HCT116 (cell line): Measurements from ENCODE around the gene TCF20. TPM values are rescaled to one million over a fixed set of nuclear protein-coding genes. Genes with fewer than 3 reads are reported as not detected.

Source experiments
- ATAC-seq: fragments of 200-7000 bp; cut with Tn5 transposase; 2 replicates; pipeline ENCODE4 v1.9.1; 2020; ENCODE audit warnings: mild to moderate bottlenecking, moderate library complexity
- BruUV-seq: library from RNA; stranded (reverse); fragments of 400-500 nt; replicated peaks from 2 replicates; lab custom pipeline; 2021; lab: Mats Ljungman, UMichigan
- CTCF ChIA-PET: fragments of 300-600 bp; sonication (Branson Sonifier 250); formaldehyde crosslinking; loops from one replicate; lab custom pipeline; 2021; ENCODE audit warnings: antibody characterized with exemption; lab: Charles Lee
- POLR2A ChIA-PET: fragments of 300-600, 350-600 bp; sonication (Branson Sonifier 250); formaldehyde crosslinking; loops from one replicate; lab custom pipeline; 2021; ENCODE audit warnings: antibody characterized with exemption; lab: Charles Lee
- RAD21 ChIA-PET, 2 experiments: fragments of 300-600 bp; sonication (Branson Sonifier 250); formaldehyde crosslinking; loops; one replicate each; lab custom pipeline; 2023; ENCODE audit warnings: low total read pairs in 2 of 2; ENCODE audit not compliant: uncharacterized antibody in 2 of 2, unreplicated experiment in 2 of 2, low non-redundant PET in 1 of 2; lab: Charles Lee
- DNase-seq: peaks from one replicate; pipeline ENCODE4 v3.0.0-alpha.2; 2010; ENCODE audit warnings: low read depth, low spot score
- H2AFZ ChIP-seq: fragments of 200-600 bp; shearing (Covaris generic), sonication (generic); 2 replicates; pipeline ENCODE4 v1.6.1; 2017; ENCODE audit warnings: low read depth, mixed run types, mixed read lengths, antibody characterized with exemption, low read length; ENCODE audit not compliant: poor library complexity, severe bottlenecking
- H3K27ac ChIP-seq: 2 replicates; pipeline ENCODE4 v1.5.1; 2012; ENCODE audit warnings: low read depth, low read length
- H3K27me3 ChIP-seq: fragments of 200-600 bp; sonication (generic); 2 replicates; pipeline ENCODE4 v1.6.1; 2016; ENCODE audit warnings: mixed run types, low read length, mixed read lengths; ENCODE audit not compliant: insufficient read depth
- H3K36me3 ChIP-seq, 2 experiments: fragments of 200-500 bp in 1 of 2; fragments of 200-600 bp in 1 of 2; sonication (Bioruptor generic) in 1 of 2; sonication (generic) in 1 of 2; 2 replicates each; pipeline versions ENCODE4 v1.5.1 to v1.6.1; 2014 to 2016; ENCODE audit warnings: low read length in 2 of 2, inconsistent platforms in 1 of 2, mixed read lengths in 1 of 2, mixed run types in 1 of 2; ENCODE audit not compliant: insufficient read depth in 2 of 2, control insufficient read depth in 1 of 2
- H3K4me1 ChIP-seq, 2 experiments: fragments of 200-600 bp in 1 of 2; sonication (generic) in 1 of 2; 2 replicates each; pipeline versions ENCODE4 v1.5.1 to v1.6.1; 2012 to 2017; ENCODE audit warnings: low read length in 2 of 2, inconsistent platforms in 1 of 2, mild to moderate bottlenecking in 1 of 2, mixed read lengths in 1 of 2, mixed run types in 1 of 2, moderate library complexity in 1 of 2; ENCODE audit not compliant: insufficient read depth in 2 of 2, control insufficient read depth in 1 of 2
- H3K4me2 ChIP-seq: fragments of 200-600 bp; sonication (generic); 2 replicates; pipeline ENCODE4 v1.6.1; 2017; ENCODE audit warnings: mixed run types, low read length, mixed read lengths
- H3K4me3 ChIP-seq, 2 experiments: fragments of 200-600 bp in 1 of 2; sonication (generic) in 1 of 2; replicated peaks in 1 of 2; 2 replicates each; pipeline ENCODE4 v1.5.1; 2011 to 2016; ENCODE audit warnings: low read length in 2 of 2, control low read depth in 1 of 2, low read depth in 1 of 2, mild to moderate bottlenecking in 1 of 2, mixed read lengths in 1 of 2, mixed run types in 1 of 2
- H3K79me2 ChIP-seq: fragments of 200-600 bp; sonication (generic); 2 replicates; pipeline ENCODE4 v1.6.1; 2017; ENCODE audit warnings: mild to moderate bottlenecking, mixed run types, low read length, moderate library complexity, mixed read lengths; ENCODE audit not compliant: insufficient read depth
- H3K9ac ChIP-seq: fragments of 200-600 bp; sonication (generic); 2 replicates; pipeline ENCODE4 v1.6.1; 2016; ENCODE audit warnings: low read length, mixed read lengths
- H3K9me2 ChIP-seq: fragments of 200-600 bp; sonication (generic), shearing (Covaris generic); 2 replicates; pipeline ENCODE4 v1.6.1; 2017; ENCODE audit warnings: mixed run types, mild to moderate bottlenecking, moderate library complexity; ENCODE audit not compliant: insufficient read depth
- H3K9me3 ChIP-seq, 2 experiments: fragments of 200-500 bp in 1 of 2; fragments of 200-600 bp in 1 of 2; sonication (Bioruptor generic) in 1 of 2; sonication (generic) in 1 of 2; 2 replicates each; pipeline ENCODE4 v1.6.1; 2014 to 2017; ENCODE audit warnings: low read length in 2 of 2, mixed read lengths in 2 of 2, inconsistent platforms in 1 of 2, low read depth in 1 of 2, mild to moderate bottlenecking in 1 of 2, mixed run types in 1 of 2, moderate library complexity in 1 of 2; ENCODE audit not compliant: control insufficient read depth in 1 of 2, insufficient read depth in 1 of 2
- H4K20me1 ChIP-seq: fragments of 200-600 bp; sonication (generic), shearing (Covaris generic); 2 replicates; pipeline ENCODE4 v1.6.1; 2017; ENCODE audit warnings: mixed run types, mild to moderate bottlenecking, moderate library complexity; ENCODE audit not compliant: insufficient read depth
- CBX3 ChIP-seq: IDR thresholded peaks from 2 replicates; pipeline ENCODE4 v1.6.1; 2012; ENCODE audit warnings: low read depth
- EZH2 ChIP-seq: fragments of 200-600 bp; sonication (generic); IDR thresholded peaks from 2 replicates; pipeline ENCODE4 v1.6.1; 2017; ENCODE audit warnings: antibody characterized with exemption, mixed run types
- EZH2phosphoT487 ChIP-seq: fragments of 200-600 bp; IDR thresholded peaks from 2 replicates; pipeline ENCODE4 v1.6.1; 2018; ENCODE audit warnings: antibody characterized with exemption, borderline replicate concordance
- JUND ChIP-seq: IDR thresholded peaks from 2 replicates; pipeline ENCODE4 v1.6.1; 2012
- MAX ChIP-seq: IDR thresholded peaks from 2 replicates; pipeline ENCODE4 v1.6.1; 2012
- REST ChIP-seq: IDR thresholded peaks from 2 replicates; pipeline ENCODE4 v1.6.1; 2012; ENCODE audit warnings: low read depth
- TCF7L2 ChIP-seq: IDR thresholded peaks from 2 replicates; pipeline ENCODE4 v1.7.0; 2011; ENCODE audit warnings: borderline replicate concordance, inconsistent platforms; ENCODE audit not compliant: insufficient read depth, insufficient read length; ENCODE audit errors: extremely low read depth
- intact Hi-C: fragments of 100-400 bp; cut with micrococcal nuclease; formaldehyde crosslinking; loops from 2 replicates; pipeline ENCODE4 v1.10.0; 2022
- total RNA-seq: library from RNA; stranded (reverse); gene quantifications from one replicate; pipeline ENCODE4 v1.2.1, GENCODE V29; 2021; ENCODE audit not compliant: unreplicated experiment

The TCF20 gene
- total RNA-seq, 1 experiment from 2014 or later = 66.7 TPM

- no TSS peak for BruUV-seq
- ChIA-PET POLR2A (no interaction called here), CTCF (no interaction called here), RAD21 (no interaction called here)
- Histone ChIP-seq H3K27ac (no peak overlapping the region), H3K9me2 (no peaks in the 10 kb centered on the region), H3K9me3 (no peaks in the 10 kb centered on the region), H2AFZ (no peak overlapping the region), H3K27me3 (no peaks in the 10 kb centered on the region), H3K4me3 (no peak overlapping the region), H4K20me1 (no peaks in the 10 kb centered on the region), H3K4me1 (no peaks in the 10 kb centered on the region), H3K36me3 (no peaks in the 10 kb centered on the region), H3K9ac (no peak overlapping the region), H3K4me2 (no peak overlapping the region), H3K79me2 (no peaks in the 10 kb centered on the region)
- TF ChIP-seq JUND = no peak
- no peak for TF ChIP-seq CBX3
- TF ChIP-seq MAX = no peak
- no peak for TF ChIP-seq EZH2
- TF ChIP-seq TCF7L2 = no peak
- TF ChIP-seq REST = peak; percentile 89
- TF ChIP-seq EZH2phosphoT487 = no peak
- intact Hi-C loops = no loop called here
- DNase-seq = no peak
- ATAC-seq = peak; percentile 75
Observed at GRCh38 chr22:42294034-42294985, 23.9 kb upstream of the TCF20 start.
